Fibroblast of lung (primary cell): ENCODE results near the gene SHANK3. TPM values are rescaled to one million over a fixed set of nuclear protein-coding genes. Genes with fewer than 3 reads are reported as not detected.

ENCODE experiments used
- DNase-seq, 2 donors: peaks; one replicate each; pipeline versions ENCODE4 v3.0.0 to v3.0.0-alpha.2; 2010; ENCODE audit warnings: low read depth in 2 of 2
- H2AFZ ChIP-seq: 2 replicates; pipeline ENCODE4 v1.5.1; 2012; ENCODE audit warnings: low read length, control low read depth, inconsistent platforms
- H3K27ac ChIP-seq: 2 replicates; pipeline ENCODE4 v1.5.1; 2011; ENCODE audit warnings: low read length, control low read depth; ENCODE audit not compliant: insufficient read depth
- H3K27me3 ChIP-seq: 2 replicates; pipeline ENCODE4 v1.5.1; 2011; ENCODE audit warnings: mild to moderate bottlenecking, low read length; ENCODE audit not compliant: control insufficient read depth, insufficient read depth
- H3K36me3 ChIP-seq: 2 replicates; pipeline ENCODE4 v1.5.1; 2011; ENCODE audit warnings: low read length; ENCODE audit not compliant: control insufficient read depth, insufficient read depth
- H3K4me1 ChIP-seq: 2 replicates; pipeline ENCODE4 v1.5.1; 2011; ENCODE audit warnings: low read length; ENCODE audit not compliant: control insufficient read depth, insufficient read depth; ENCODE audit errors: extremely low read depth
- H3K4me2 ChIP-seq: 2 replicates; pipeline ENCODE4 v1.5.1; 2011; ENCODE audit warnings: low read length, control low read depth; ENCODE audit not compliant: insufficient read depth; ENCODE audit errors: extremely low read depth
- H3K4me3 ChIP-seq, 4 experiments: fragments of 200-600 bp in 1 of 4; sonication (generic) in 1 of 4; replicated peaks in 1 of 4; 2 replicates each; pipeline ENCODE4 v1.5.1; 2011 to 2016; ENCODE audit warnings: low read length in 4 of 4, low read depth in 3 of 4, mild to moderate bottlenecking in 3 of 4, control low read depth in 2 of 4, inconsistent platforms in 1 of 4, mixed read lengths in 1 of 4; ENCODE audit not compliant: insufficient read depth in 1 of 4; ENCODE audit errors: control extremely low read depth in 1 of 4
- H3K79me2 ChIP-seq: 2 replicates; pipeline ENCODE4 v1.5.1; 2012; ENCODE audit warnings: mild to moderate bottlenecking, low read length, inconsistent platforms; ENCODE audit not compliant: control insufficient read depth, insufficient read depth
- H3K9ac ChIP-seq: 2 replicates; pipeline ENCODE4 v1.5.1; 2011; ENCODE audit warnings: mild to moderate bottlenecking, low read length, control low read depth; ENCODE audit not compliant: insufficient read depth
- H3K9me3 ChIP-seq: 2 replicates; pipeline ENCODE4 v1.5.1; 2012; ENCODE audit warnings: low read depth, low read length; ENCODE audit not compliant: control insufficient read depth, insufficient read depth
- H4K20me1 ChIP-seq: 2 replicates; pipeline ENCODE4 v1.5.1; 2011; ENCODE audit warnings: low read length; ENCODE audit not compliant: control insufficient read depth, insufficient read depth; ENCODE audit errors: extremely low read depth
- CTCF ChIP-seq, 2 donors: IDR thresholded peaks in 1 of 2; conservative IDR thresholded peaks in 1 of 2; 1 replicate in 1 of 2; 2 replicates in 1 of 2; pipeline ENCODE4 v1.5.1; 2011 to 2012; ENCODE audit warnings: low read length in 2 of 2, control low read depth in 1 of 2, inconsistent platforms in 1 of 2, low read depth in 1 of 2, mild to moderate bottlenecking in 1 of 2
- EZH2 ChIP-seq: IDR thresholded peaks from 2 replicates; pipeline ENCODE4 v1.5.1; 2012; ENCODE audit warnings: low read length, control low read depth, mild to moderate bottlenecking; ENCODE audit errors: missing control alignments
- polyA plus RNA-seq, 2 donors: library from polyadenylated mRNA; depleted of rRNA in 1 of 2; stranded (reverse) in 1 of 2; unstranded in 1 of 2; fragments of >200 nt; gene quantifications; 2 replicates each; pipeline ENCODE4 v1.2.1, GENCODE V29; 2011 to 2012; ENCODE audit warnings: missing spikeins in 1 of 2
- total RNA-seq: library from RNA; depleted of rRNA; stranded (reverse); fragments of >200 nt; gene quantifications from 2 replicates; pipeline ENCODE4 v1.2.1, GENCODE V29; 2014

The SHANK3 gene
- total and polyA plus RNA-seq, 2 donors (not counting 1 experiment from before 2014, with no cell fraction given) = 0.17 to 0.33 TPM

DNA sequence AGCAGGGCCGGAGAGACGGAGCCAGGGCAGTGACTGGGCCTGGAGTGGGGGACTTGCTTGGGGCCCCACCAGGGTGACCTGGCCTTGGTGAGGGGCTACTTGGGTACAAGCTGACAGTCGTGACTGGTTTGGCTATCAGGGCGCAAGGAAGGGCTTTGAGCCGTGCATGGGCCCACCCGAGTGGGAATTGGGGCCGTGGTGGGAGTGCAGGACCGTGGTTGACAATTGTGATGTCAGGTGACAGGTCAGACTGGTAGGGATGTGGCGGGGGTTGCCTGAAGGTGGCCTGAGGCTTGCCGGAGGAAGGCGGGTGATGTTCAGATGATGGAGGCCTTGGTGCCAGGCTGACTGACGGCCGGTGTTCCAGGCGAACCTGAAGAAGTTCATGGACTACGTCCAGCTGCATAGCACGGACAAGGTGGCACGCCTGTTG lies 5.6 kb downstream of the SHANK3 start:
- Histone ChIP-seq H3K4me2 (no peak overlapping the region), H3K79me2 (no peaks in the 10 kb centered on the region)
- no peak for DNase-seq

DNA sequence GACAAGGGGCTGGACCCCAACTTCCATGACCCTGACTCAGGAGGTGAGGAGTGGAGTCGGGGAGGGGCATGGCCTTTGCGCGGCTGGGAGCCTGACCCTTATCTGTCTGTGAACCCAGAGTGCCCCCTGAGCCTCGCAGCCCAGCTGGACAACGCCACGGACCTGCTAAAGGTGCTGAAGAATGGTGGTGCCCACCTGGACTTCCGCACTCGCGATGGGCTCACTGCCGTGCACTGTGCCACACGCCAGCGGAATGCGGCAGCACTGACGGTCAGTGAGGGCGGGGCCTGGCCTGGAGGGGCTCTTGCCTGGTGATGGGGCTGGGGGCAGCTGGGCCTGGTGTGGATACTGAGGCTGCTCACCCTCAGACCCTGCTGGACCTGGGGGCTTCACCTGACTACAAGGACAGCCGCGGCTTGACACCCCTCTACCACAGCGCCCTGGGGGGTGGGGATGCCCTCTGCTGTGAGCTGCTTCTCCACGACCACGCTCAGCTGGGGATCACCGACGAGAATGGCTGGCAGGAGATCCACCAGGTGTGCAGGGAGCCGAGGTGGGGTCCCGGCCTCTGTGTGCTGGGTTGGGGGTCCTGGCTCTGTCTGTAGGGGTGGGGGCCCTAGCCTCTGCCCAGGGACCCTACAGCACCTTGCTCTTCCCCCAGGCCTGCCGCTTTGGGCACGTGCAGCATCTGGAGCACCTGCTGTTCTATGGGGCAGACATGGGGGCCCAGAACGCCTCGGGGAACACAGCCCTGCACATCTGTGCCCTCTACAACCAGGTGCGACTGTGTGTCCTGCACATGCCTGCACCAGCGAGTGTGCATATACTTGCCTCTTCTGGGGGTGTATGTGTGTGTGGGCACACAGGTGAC lies 6.3 kb downstream of the SHANK3 start:
- Histone ChIP-seq H3K27ac (no peak overlapping the region), H3K9me3 (no peaks in the 10 kb centered on the region), H2AFZ (no peak overlapping the region), H3K9ac (no peak overlapping the region), H3K79me2 (no peaks in the 10 kb centered on the region), H3K4me3 (no peak overlapping the region), H3K4me1 (no peaks in the 10 kb centered on the region), H3K36me3 (no peaks in the 10 kb centered on the region), H4K20me1 (no peaks in the 10 kb centered on the region), H3K4me2 (no peak overlapping the region), H3K27me3 (peaks cover 15% of the 10 kb centered on the region)
- TF ChIP-seq EZH2 (no peak), CTCF (conservative IDR thresholded peaks at IDR 0.05 in 1 of 2, IDR thresholded peaks at IDR 0.05 in 1 of 2; ENCODE audit: low read depth in 1 of 2, low read length in 2 of 2) (no peak)
- no peak for DNase-seq

More for the DNA sequence above, 5.6 kb downstream of the SHANK3 start:
- Histone ChIP-seq H3K4me3 (no peak overlapping the region), H3K27ac (no peak overlapping the region), H3K9me3 (no peaks in the 10 kb centered on the region), H2AFZ (no peak overlapping the region), H4K20me1 (no peaks in the 10 kb centered on the region), H3K36me3 (no peaks in the 10 kb centered on the region), H3K27me3 (peaks cover 20% of the 10 kb centered on the region), H3K4me1 (no peaks in the 10 kb centered on the region), H3K9ac (no peak overlapping the region)
- TF ChIP-seq EZH2 (no peak), CTCF (conservative IDR thresholded peaks at IDR 0.05 in 1 of 2, IDR thresholded peaks at IDR 0.05 in 1 of 2; ENCODE audit: low read depth in 1 of 2, low read length in 2 of 2) (no peak)

DNA sequence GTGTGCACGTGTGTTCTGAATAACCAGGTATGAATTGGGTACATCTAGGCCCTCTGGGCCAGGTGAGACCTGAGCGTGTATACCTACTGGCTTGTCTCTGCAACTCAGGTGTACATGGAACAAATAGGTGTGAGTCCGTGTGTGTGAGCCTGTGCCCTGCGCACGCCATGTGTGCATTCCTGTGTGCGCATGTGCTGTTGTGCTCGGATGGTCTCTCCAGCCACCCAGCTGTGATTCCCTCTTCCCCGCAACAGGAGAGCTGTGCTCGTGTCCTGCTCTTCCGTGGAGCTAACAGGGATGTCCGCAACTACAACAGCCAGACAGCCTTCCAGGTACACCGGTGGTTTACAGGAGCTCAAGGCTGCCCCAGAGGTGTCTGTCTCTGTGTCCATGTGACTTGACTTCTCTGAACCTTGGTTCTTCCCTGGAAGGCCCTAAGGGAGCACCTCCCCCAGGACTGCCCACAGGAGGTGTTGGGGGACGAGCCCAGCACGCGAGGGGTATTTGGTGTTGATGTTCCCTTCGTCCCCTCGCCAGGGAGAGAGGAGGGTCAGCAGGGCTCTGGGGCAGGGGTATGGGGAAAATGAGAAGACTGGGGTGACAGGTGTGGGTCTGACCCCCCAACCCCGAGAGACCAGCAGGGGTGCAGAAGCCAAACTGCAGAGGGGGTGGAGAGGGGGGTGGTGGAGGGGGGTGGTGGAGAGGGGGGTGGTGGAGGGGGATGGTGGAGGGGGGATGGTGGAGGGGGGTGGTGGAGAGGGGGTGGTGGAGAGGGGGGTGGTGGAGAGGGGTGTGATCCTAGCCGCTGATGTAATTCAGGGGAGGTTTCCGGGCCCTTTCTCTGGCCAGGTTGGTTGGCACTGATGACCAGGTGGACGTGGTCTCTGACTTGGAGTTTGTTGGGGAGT lies 10.7 kb downstream of the SHANK3 start:
- H3K4me3 ChIP-seq = no peak overlapping the region
- H3K9me3 ChIP-seq = no peaks in the 10 kb centered on the region
- no peaks in the 10 kb centered on the region for H3K27me3 ChIP-seq
- no peak overlapping the region for H3K27ac ChIP-seq
- H3K79me2 ChIP-seq = no peaks in the 10 kb centered on the region
- TF ChIP-seq CTCF (conservative IDR thresholded peaks at IDR 0.05 in 1 of 2, IDR thresholded peaks at IDR 0.05 in 1 of 2; ENCODE audit: low read depth in 1 of 2, low read length in 2 of 2) = no peak
- TF ChIP-seq EZH2 = no peak
- H3K4me2 ChIP-seq = no peak overlapping the region
- no peaks in the 10 kb centered on the region for H4K20me1 ChIP-seq
- H2AFZ ChIP-seq = no peak overlapping the region
- H3K4me1 ChIP-seq = no peaks in the 10 kb centered on the region
- no peak overlapping the region for H3K9ac ChIP-seq
- no peak for DNase-seq
- no peaks in the 10 kb centered on the region for H3K36me3 ChIP-seq
